Stimulated activated CD4-positive, alpha-beta T cell treated with anti-CD3 and anti-CD28 coated beads, Interleukin-2, amount 100 ng/mL, for 24 hours (primary cell): ENCODE results near the gene ATXN10.
"Not testable (repeated sequence)": the region's sequence is repeated elsewhere in the genome, so short reads cannot be mapped to it uniquely, and the experiment has no call there.

ENCODE experiments used
- DNase-seq, 2 donors: peaks; one replicate each; pipeline ENCODE4 v3.0.0-alpha.2; 2020

Gene ATXN10

GRCh38 chr22:45645150-45645525, 26.5 kb upstream of the ATXN10 start:
- DNase-seq, result no peak

GRCh38 chr22:45645526-45646414, 25.9 kb upstream of the ATXN10 start:
- peak; percentile 84 to 86 for DNase-seq

DNA sequence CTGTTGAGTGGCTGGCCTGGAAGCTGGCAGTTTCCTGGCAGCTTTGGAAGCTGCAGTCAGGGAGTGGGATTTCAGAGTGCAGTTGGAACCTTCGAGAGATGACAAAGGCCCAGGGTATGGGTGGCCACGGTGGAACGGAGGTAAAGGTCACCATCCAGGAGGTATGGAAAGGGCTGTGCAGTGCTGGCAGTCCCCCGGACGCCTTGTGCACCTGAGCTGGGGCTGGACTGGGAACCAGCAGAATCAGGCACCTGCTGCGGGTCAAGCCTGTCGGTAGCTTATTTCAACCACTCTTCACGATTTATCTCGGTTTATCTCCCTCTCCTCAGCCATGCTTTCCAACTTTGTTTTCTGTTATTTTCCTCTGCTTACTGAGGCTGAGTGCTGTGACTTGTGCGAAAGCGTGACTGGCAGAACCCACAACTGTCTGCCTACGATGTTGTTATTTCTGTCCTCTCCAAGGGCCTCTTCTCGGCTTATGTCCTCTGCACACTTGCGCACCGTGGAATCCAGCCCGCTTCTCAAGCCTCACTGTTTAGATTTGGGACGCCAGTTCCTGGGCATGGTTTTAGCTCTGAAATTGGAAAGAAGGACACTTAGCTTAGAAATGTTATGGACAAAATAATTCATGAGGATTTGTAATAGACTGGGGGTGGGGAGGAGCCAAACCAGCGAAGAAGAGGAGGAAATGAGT, 24.0 kb upstream of the ATXN10 start:
- DNase-seq, result no peak

- DNase-seq, result no peak
Observed at GRCh38 chr22:45648301-45649117, 23.1 kb upstream of the ATXN10 start.

- DNase-seq, result no peak
Observed at GRCh38 chr22:45649809-45650208, 21.8 kb upstream of the ATXN10 start.

DNA sequence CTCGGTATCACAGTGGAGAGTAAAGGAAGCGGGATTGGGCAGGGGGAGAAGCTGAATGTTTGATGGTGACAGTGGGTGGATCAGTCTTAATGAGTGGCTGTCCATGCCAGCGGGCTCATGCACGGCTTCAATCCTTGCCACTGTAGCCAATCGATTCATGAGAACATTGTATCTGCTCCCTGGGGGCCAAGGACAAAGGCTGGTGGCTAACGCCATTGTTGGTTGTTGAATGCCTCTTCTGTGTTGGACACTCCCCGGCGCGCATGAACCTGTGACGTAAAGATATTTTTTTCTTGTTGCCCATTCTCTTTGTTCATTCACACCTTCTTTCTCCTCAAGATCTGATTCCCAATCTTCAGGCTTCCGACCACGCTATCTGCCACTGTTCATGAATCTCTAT, 20.9 kb upstream of the ATXN10 start:
- no peak for DNase-seq

- no peak for DNase-seq
Observed at GRCh38 chr22:45651931-45652528, 19.6 kb upstream of the ATXN10 start.

DNA sequence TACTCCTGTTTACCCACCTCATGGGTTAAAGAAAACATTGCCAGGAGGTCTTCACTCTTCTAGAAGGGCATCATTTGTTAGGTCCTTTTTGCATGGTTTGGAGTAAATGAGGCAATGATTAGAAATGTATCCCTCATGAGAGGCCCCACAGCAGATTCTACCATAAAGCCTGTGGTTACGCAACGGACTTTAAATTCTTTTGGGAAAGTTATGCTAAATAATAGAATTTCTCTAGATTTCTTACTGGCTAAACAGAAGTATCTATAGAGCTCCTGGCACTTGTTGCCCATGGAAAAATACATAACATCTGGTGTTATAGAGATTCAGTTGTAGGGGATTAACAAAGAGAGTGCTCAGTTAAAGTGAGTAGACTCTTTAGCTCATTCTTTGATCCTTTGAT, 15.1 kb upstream of the ATXN10 start:
- no peak for DNase-seq

GRCh38 chr22:45657701-45658100, 13.9 kb upstream of the ATXN10 start:
- no peak for DNase-seq

DNA sequence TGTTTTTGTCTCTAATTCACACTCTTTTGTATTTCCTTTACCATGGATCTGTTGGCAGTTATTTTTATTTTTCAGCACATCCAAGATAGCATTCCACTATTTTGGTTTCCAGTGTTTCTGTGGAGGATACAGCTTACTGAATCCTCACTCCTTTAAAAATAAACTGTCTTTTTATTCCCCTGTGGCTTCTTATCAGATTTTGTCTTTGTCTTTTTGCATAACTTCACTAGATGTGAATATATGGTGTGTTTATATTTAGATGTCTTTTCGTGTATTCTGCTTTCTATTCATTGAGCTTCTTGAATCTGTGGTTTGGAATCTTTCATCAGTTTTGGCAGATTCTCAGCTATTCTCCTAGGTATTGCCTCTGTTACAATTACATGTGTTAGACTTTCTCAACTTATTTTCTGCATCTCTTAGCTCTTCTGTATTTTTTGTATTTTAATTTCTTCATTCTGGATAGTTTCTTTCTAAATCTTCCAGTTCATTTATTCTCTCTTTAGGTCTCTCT, 7.4 kb upstream of the ATXN10 start:
- DNase-seq, result no peak

DNA sequence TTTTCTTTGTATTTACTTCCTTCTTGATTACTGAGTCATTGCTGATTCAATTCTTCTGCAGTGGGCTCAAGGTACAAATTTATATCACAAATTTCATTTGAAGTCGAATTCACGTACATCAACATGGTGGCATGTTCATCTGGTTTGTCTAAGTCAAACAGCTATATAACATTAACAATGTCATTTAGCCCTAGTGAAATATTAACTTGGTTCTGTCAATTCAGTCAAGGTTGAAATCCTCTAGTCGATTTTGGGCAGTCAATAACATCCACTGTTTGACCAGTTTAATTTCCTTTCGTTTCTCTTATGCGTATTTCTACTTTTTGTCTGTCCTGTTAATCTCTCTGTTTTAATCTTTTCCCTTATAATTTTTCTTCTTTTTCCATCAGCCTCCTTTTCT, 4.1 kb upstream of the ATXN10 start:
- no peak for DNase-seq

- not testable (repeated sequence) for DNase-seq
Observed at GRCh38 chr22:45670363-45670762, 1.3 kb upstream of the ATXN10 start.

DNA sequence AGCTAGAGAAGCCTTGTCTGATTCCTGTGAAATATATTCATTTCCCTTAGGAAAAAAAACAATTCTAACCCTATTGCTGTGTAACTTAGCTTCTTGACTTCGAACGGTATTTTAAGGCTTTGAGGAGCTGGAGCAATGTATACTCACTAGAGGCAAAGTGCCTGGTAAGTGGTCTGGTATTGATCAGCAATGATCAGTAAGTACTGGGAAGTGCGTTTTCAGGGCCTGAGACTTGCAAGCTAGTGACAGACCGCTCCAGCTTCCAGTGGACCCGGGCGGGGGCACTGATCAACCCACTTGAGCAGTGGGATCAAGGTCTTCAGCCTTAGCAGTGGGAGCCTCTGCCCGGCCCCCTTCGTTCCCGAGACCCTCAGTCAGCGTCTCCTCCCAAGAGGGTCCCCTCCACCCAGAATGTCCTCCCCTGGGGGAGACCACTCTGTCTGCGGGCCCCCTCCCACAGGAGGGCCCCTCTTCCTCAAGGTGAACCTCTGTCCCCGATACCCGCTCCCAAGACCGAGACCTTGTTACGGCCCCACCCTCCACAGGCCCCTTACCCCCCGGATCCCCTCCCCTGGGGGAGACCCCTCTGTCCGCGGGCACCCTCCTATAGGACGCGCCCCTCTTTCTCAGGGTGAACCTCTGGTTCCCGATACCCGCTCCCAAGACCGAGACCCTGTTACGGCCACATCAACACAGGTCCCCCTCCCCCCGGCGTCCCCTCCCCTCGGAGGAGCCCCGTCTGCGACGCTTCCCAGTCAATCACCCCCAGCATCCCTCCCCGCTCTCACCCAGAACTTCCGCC, 452 bp upstream of the ATXN10 start:
- DNase-seq, result no peak

DNA sequence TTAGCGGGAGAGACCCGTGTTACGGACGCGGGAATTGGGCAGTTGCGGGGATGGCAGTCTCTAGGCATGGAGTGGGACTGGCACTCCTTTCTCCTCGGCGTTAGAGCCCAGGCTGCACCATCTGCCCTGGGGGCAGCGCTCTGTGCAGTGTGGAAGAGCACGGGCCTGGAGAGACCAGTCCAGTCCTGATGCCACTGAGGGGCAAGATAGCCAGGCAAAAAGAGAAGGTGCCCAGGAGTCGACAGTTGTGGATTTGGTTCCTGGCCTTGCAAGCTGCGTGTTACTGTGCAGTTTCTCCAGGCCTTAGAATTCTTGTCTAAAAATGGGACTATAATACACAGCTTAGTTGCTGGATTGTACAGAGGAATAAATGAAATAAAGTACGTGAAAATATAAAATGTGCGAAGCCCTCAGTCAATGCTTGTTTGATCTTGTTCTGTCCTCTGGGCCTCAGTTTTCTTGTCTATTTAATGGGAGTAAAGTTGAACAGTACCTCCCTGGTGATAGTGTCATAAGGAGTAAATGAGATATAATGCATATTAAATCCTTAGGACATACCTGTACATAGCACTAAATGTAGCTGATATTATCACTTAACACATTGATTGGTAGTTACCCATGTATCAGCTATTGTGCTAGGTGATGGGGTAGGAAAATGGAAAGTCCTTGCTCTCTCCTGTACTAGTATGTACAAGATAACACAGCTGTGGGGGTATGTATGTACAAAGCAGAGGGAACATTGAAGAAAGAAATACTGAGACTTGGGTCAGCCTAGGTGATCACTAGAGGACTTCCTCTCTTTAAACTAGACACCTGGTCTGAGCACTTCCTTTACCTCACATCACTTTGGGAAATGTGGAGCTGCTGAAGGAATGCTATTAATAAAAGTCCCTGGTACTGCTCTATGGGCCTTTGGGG, 1.2 kb downstream of the ATXN10 start:
- no peak for DNase-seq

DNA sequence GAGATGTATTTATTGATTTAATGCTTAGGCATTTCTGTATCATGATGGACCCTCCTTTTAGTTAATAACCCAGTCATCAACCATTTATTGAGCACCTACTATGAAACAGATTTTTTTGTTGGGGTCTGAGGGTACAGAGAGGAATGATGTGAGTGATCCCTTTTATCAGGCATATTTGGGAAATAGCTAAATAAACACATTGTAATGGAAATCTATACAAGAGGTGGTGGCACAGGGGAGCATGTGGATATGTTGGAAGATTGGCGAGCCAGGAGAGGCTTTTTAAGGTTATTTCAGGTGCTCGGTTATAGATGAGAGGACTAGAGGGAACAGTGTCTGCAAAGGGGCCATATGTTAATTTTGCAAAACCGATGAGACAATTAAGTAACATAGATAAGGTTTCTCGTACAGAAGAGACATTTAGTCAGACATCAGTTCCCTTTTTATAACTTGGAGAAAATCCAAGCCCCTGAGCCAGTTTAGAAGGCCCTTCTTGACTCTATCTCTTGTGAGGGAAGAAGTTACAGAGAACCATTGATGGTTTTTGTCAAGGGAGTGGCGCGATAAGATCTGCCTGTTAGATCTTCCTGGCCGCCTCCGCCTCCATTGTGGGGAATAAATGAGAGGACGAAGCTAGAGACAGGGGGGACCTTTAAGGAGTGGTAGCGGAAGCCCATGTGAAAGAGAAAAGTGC, 2.0 kb downstream of the ATXN10 start:
- DNase-seq, result no peak

- no peak for DNase-seq
Observed at GRCh38 chr22:45676024-45676423, 4.4 kb downstream of the ATXN10 start.

GRCh38 chr22:45677063-45677462, 5.4 kb downstream of the ATXN10 start:
- no peak for DNase-seq

DNA sequence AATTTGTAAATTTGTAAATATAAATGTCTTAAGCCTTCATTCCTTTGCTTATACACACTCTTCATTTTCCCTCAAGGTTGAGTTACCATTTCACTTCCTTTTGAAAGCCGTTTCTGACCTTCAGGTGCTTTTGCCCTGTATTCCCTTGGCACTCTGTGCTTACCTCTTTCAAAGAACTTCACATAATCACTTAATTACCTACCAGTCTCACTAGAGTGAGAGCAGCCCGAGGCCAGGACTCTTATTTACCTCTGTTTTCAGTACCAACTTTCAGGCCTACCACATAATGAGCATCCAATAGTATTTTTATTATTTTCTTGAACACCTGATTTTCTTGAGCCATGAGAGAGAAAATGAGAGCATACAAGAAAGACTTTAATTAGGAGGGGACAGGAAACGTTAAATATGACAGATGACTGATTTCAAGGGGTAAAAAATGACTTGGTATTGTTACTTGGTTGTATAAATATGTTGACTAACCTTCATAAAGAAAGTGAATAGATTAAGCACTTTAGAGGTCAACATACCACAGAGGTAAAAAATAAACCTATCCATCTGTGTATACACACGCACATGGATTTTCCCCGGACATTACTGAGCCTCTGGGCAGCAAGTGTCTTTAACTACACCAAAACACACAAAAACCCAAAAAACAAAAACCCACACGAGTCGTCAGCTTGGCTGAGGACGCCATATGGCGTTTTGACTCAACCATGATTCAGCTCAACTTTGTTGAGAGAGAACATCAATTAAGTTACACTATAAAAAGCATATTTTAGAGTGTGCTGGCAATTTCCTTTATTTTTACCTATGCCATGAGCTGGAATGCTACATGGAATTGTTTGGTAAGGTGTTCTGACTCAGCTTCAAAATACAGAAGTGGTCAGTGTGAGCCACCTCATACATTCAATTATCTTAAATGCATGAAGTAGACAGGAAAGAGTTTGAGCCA, 7.6 kb downstream of the ATXN10 start:
- no peak for DNase-seq
